A673 (cell line): ENCODE measurements around the gene ABCG8.

Experiments
- EZH2 ChIP-seq: fragments of 200-600 bp; sonication (generic); IDR thresholded peaks from 2 replicates; pipeline ENCODE4 v1.6.1; 2017; ENCODE audit warnings: borderline replicate concordance, low read depth, mild to moderate bottlenecking, mixed read lengths, antibody characterized with exemption, low read length; ENCODE audit not compliant: poor library complexity, severe bottlenecking
- TF ChIP-seq, protein P1 (sequence below): fragments of 300-800, 200-600 bp; sonication (generic); conservative IDR thresholded peaks from 2 replicates; pipeline ENCODE4 v1.5.1; 2017; ENCODE audit warnings: low read depth, mild to moderate bottlenecking, antibody characterized with exemption, low read length, moderate library complexity, mixed read lengths

DNA sequence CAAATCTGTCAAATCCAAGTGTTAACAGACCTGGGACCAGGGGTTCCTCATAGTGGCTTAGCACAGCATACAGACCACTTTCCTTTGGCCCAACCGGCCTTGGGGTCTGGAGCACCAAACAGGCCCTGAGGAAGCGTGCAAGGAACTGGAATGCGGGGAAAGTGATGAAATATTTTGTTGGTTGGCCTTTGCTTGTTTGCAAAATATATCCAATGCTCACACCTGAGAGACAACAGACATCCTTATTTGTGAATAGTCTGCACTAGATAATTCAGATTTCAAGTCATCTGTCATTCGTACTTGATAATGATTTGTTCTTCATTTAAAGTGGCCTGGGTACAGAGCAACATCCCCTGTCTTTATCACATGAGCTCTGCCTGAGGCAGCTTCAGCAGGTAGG, 43.5 kb downstream of the ABCG8 start:
- TF ChIP-seq, protein P1, sequence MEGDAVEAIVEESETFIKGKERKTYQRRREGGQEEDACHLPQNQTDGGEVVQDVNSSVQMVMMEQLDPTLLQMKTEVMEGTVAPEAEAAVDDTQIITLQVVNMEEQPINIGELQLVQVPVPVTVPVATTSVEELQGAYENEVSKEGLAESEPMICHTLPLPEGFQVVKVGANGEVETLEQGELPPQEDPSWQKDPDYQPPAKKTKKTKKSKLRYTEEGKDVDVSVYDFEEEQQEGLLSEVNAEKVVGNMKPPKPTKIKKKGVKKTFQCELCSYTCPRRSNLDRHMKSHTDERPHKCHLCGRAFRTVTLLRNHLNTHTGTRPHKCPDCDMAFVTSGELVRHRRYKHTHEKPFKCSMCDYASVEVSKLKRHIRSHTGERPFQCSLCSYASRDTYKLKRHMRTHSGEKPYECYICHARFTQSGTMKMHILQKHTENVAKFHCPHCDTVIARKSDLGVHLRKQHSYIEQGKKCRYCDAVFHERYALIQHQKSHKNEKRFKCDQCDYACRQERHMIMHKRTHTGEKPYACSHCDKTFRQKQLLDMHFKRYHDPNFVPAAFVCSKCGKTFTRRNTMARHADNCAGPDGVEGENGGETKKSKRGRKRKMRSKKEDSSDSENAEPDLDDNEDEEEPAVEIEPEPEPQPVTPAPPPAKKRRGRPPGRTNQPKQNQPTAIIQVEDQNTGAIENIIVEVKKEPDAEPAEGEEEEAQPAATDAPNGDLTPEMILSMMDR, result no peak
- no peak for TF ChIP-seq EZH2
